Trophoblast cell (in vitro differentiated cells and primary cell): ENCODE measurements around the gene TMEM100.

ENCODE experiments used
- DNase-seq, 2 donors: peaks; one replicate each; pipeline ENCODE4 v3.0.0-alpha.2; 2016
- H2AFZ ChIP-seq: 2 replicates; pipeline ENCODE4 v1.6.1; 2013; ENCODE audit warnings: low read length, moderate library complexity, mild to moderate bottlenecking; ENCODE audit not compliant: insufficient read depth, poor library complexity
- H2AK5ac ChIP-seq: 2 replicates; pipeline ENCODE4 v1.6.1; 2013; ENCODE audit warnings: mild to moderate bottlenecking, low read length
- H2BK120ac ChIP-seq: 2 replicates; pipeline ENCODE4 v1.6.1; 2013; ENCODE audit warnings: low read length, mild to moderate bottlenecking, moderate library complexity; ENCODE audit not compliant: insufficient read depth, poor library complexity
- H2BK12ac ChIP-seq: 2 replicates; pipeline ENCODE4 v1.6.1; 2013; ENCODE audit warnings: mild to moderate bottlenecking, low read length, moderate library complexity
- H2BK5ac ChIP-seq: 2 replicates; pipeline ENCODE4 v1.6.1; 2013; ENCODE audit warnings: low read length, low read depth, moderate library complexity, mild to moderate bottlenecking; ENCODE audit not compliant: poor library complexity
- H3K14ac ChIP-seq: 2 replicates; pipeline ENCODE4 v1.6.1; 2013; ENCODE audit warnings: mild to moderate bottlenecking, low read length
- H3K18ac ChIP-seq: 2 replicates; pipeline ENCODE4 v1.6.1; 2013; ENCODE audit warnings: mild to moderate bottlenecking, low read length
- H3K23ac ChIP-seq: 2 replicates; pipeline ENCODE4 v1.6.1; 2013; ENCODE audit warnings: low read length
- H3K27ac ChIP-seq: 2 replicates; pipeline ENCODE4 v1.5.1; 2013; ENCODE audit warnings: low read depth, mild to moderate bottlenecking, inconsistent platforms, low read length, moderate library complexity
- H3K27me3 ChIP-seq: 2 replicates; pipeline ENCODE4 v1.6.1; 2013; ENCODE audit warnings: inconsistent platforms, mild to moderate bottlenecking, low read length, moderate library complexity; ENCODE audit not compliant: insufficient read depth
- H3K36me3 ChIP-seq, 2 experiments: 1 replicate in 1 of 2; 2 replicates in 1 of 2; pipeline ENCODE4 v1.6.1; 2013; ENCODE audit warnings: low read length in 2 of 2, mild to moderate bottlenecking in 2 of 2, moderate library complexity in 1 of 2; ENCODE audit not compliant: insufficient read depth in 2 of 2, control insufficient read depth in 1 of 2
- H3K4ac ChIP-seq: 2 replicates; pipeline ENCODE4 v1.6.1; 2013; ENCODE audit warnings: low read depth, mild to moderate bottlenecking, low read length, moderate library complexity
- H3K4me1 ChIP-seq, 2 experiments: 1 replicate in 1 of 2; 2 replicates in 1 of 2; pipeline ENCODE4 v1.6.1; 2013; ENCODE audit warnings: low read length in 2 of 2, mild to moderate bottlenecking in 2 of 2, moderate library complexity in 1 of 2; ENCODE audit not compliant: insufficient read depth in 2 of 2, control insufficient read depth in 1 of 2
- H3K4me2 ChIP-seq: 2 replicates; pipeline ENCODE4 v1.6.1; 2013; ENCODE audit warnings: inconsistent platforms, mild to moderate bottlenecking, low read length, moderate library complexity
- H3K4me3 ChIP-seq: 2 replicates; pipeline ENCODE4 v1.5.1; 2013; ENCODE audit warnings: mild to moderate bottlenecking, low read depth, low read length, inconsistent platforms
- H3K79me1 ChIP-seq: one replicate; pipeline ENCODE4 v1.6.1; 2013; ENCODE audit warnings: low read length
- H3K79me2 ChIP-seq: 2 replicates; pipeline ENCODE4 v1.6.1; 2013; ENCODE audit warnings: low read length, mild to moderate bottlenecking; ENCODE audit not compliant: control insufficient read depth, insufficient read depth, poor library complexity
- H3K9ac ChIP-seq: 2 replicates; pipeline ENCODE4 v1.6.1; 2013; ENCODE audit warnings: mild to moderate bottlenecking, low read length
- H3K9me3 ChIP-seq: 2 replicates; pipeline ENCODE4 v1.6.1; 2013; ENCODE audit warnings: low read depth, mild to moderate bottlenecking, control low read depth, inconsistent platforms, low read length; ENCODE audit not compliant: insufficient read depth
- H4K12ac ChIP-seq: 2 replicates; pipeline ENCODE4 v1.6.1; 2013; ENCODE audit warnings: low read depth, mild to moderate bottlenecking, low read length, moderate library complexity
- H4K8ac ChIP-seq: 2 replicates; pipeline ENCODE4 v1.6.1; 2013; ENCODE audit warnings: low read depth, mild to moderate bottlenecking, low read length, moderate library complexity
- H4K91ac ChIP-seq: one replicate; pipeline ENCODE4 v1.6.1; 2013; ENCODE audit warnings: low read depth, mild to moderate bottlenecking, low read length, moderate library complexity
- WGBS: extraction: QIAGEN DNeasy Blood & Tissue Kit; methylation state at CpG from one replicate; pipeline ENCODE4 v1.1.7; 2013; ENCODE audit warnings: missing lambda C conversion rate; ENCODE audit not compliant: insufficient read length, insufficient coverage; ENCODE audit errors: extremely low coverage; 5-methylcytosine and 5-hydroxymethylcytosine counted together

The TMEM100 gene

DNA sequence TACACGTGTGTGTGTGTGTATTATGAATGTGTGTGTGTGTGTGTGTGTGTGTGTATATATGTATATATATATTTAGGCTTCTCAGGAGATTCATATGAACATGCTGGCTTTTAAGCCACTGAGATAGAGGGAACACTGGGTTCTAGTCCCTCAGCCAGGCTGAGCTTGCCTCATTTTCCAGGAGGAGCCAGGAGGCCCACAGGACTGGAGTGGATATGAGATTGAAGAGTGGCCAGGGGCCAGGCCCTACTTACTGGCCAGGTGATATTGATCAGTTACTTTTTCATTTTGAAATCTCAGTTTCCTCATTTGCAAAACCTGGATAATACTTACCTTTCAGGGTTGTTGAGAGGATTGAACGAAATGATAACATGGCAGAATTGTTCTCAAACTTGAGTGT is 34.0 kb upstream of the TMEM100 start:
- no peak overlapping the region for H2BK5ac ChIP-seq
- no peak overlapping the region for H3K4me3 ChIP-seq
- H4K91ac ChIP-seq, result no peak overlapping the region
- H2BK12ac ChIP-seq, result no peak overlapping the region
- H3K9me3 ChIP-seq, result no peaks in the 10 kb centered on the region
- no peak for DNase-seq
- peaks cover 0 to 2% of the 10 kb centered on the region in 2 experiments for H3K36me3 ChIP-seq
- H3K23ac ChIP-seq, result no peak overlapping the region
- H3K4ac ChIP-seq, result no peak overlapping the region
- H3K79me1 ChIP-seq, result no peaks in the 10 kb centered on the region
- H4K8ac ChIP-seq, result no peak overlapping the region
- H3K14ac ChIP-seq, result no peak overlapping the region
- H3K18ac ChIP-seq, result no peak overlapping the region
- no peaks in the 10 kb centered on the region for H3K79me2 ChIP-seq
- no CpG with 5 or more reads among the region's 2 CpGs for WGBS
- no peak overlapping the region for H2BK120ac ChIP-seq
- H3K4me2 ChIP-seq, result no peak overlapping the region
- no peaks in the 10 kb centered on the region for H3K27me3 ChIP-seq
- no peak overlapping the region for H3K27ac ChIP-seq
- H3K4me1 ChIP-seq, result peaks cover 11 to 12% of the 10 kb centered on the region in 2 experiments
- no peak overlapping the region for H3K9ac ChIP-seq
- no peak overlapping the region for H4K12ac ChIP-seq
- no peak overlapping the region for H2AFZ ChIP-seq
- no peak overlapping the region for H2AK5ac ChIP-seq

DNA sequence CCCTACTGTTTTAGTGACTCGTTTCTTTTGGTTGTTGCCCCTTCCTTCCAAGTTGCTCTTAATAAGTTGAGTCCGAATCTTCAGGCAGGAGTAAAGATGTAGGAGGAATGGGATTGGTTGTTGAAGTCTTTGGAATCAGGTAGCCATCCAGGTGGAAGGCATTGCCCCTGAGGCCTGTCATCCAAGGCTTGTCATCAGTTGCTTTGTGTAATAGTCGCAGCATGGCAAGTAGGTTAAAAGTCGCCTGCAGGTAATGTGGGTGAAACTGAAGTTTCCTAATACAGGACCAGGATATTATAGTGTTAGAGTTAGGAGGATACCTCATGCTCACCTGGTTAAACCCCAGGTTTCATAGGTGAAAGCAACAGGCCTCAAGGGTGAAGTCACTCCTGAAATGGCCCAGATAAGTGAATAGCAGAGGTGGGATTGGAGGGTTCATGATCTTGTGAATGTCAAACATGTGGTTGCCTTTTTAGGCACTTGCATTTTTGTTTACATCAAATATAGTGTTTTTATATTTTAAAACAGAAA is 29.1 kb upstream of the TMEM100 start:
- Histone ChIP-seq H3K27ac (no peak overlapping the region), H2BK12ac (no peak overlapping the region), H3K79me2 (peaks cover 3% of the 10 kb centered on the region), H2AK5ac (no peak overlapping the region), H2BK120ac (no peak overlapping the region), H3K23ac (no peak overlapping the region), H4K8ac (no peak overlapping the region), H2AFZ (no peak overlapping the region), H2BK5ac (no peak overlapping the region), H3K4me2 (peak overlapping the region; percentile 66), H4K91ac (no peak overlapping the region), H3K79me1 (peaks cover 5% of the 10 kb centered on the region), H3K18ac (no peak overlapping the region), H3K14ac (no peak overlapping the region), H3K9ac (no peak overlapping the region), H3K27me3 (no peaks in the 10 kb centered on the region), H3K4ac (no peak overlapping the region), H3K4me3 (peak overlapping the region; percentile 75), H4K12ac (no peak overlapping the region), H3K9me3 (no peaks in the 10 kb centered on the region), H3K36me3 (peaks cover 0 to 2% of the 10 kb centered on the region in 2 experiments), H3K4me1 (peaks cover 4 to 7% of the 10 kb centered on the region in 2 experiments)
- WGBS, result no CpG with 5 or more reads among the region's 4 CpGs
- DNase-seq, result peak; percentile 72 to 88

DNA sequence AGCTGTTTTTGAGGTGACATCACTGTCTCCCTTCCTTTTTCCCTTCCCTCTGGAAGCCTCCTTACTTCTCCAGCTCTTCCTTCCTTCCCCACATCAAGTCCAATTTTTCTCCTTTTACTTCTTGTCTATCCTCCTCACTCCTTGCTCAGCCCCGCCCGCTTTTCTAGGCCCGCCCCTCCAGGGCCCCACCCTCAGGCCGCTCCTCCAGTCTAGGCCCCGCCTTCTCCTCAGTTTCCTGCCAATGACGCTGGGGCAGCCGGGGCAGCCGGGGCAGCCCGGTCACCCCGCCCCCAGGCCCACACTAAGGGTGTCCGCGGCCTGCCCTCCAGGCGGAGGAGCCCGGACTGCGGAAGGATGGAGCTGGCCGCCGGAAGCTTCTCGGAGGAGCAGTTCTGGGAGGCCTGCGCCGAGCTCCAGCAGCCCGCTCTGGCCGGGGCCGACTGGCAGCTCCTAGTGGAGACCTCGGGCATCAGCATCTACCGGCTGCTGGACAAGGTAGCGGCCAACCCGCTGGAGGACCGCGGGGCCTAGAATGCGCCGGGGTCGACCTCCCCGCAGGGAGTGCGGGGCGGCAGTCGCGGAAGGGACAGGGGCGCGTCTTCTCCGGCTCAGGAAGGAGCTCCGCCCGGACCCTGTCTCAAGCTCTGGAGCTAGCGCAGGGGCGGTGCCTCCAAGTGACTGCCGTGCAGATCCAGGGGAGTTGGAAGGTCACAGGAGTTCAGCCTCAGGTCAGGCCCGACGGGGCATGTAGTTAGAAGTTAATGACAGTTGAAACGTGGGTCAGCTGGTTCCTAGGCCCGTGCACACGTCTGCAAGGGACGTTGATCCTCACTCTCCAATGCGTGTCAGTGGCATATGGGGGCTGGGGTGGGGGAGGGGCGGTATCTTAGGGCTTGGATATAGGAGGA is 28.3 kb upstream of the TMEM100 start, which contains the start of gene PCTP:
PCTP (plus strand) TSS at position 302 of the 908 bp plus-strand sequence; CDS start at position 355, 53 bp downstream.
- peak within 1 kb of the TSS; percentile 77 for H2AFZ ChIP-seq
- H3K4me1 ChIP-seq, result peaks cover 4 to 7% of the 10 kb centered on the region in 2 experiments
- H4K12ac ChIP-seq, result peak within 1 kb of the TSS; percentile 68
- H4K8ac ChIP-seq, result peak within 1 kb of the TSS; percentile 97
- DNase-seq, result peak; percentile 95 to 97
- peak within 1 kb of the TSS; percentile 91 for H3K27ac ChIP-seq
- H3K4me2 ChIP-seq, result peak within 1 kb of the TSS; percentile 66
- WGBS, result no CpG with 5 or more reads among the region's 53 CpGs
- peak within 1 kb of the TSS; percentile 83 for H3K9ac ChIP-seq
- H2BK120ac ChIP-seq, result peak within 1 kb of the TSS; percentile 82
- H3K79me2 ChIP-seq, result peaks cover 3% of the 10 kb centered on the region
- peaks cover 5% of the 10 kb centered on the region for H3K79me1 ChIP-seq
- H4K91ac ChIP-seq, result peak within 1 kb of the TSS; percentile 93
- no peak within 1 kb of the TSS for H2AK5ac ChIP-seq
- H3K14ac ChIP-seq, result peak within 1 kb of the TSS; percentile 91
- H3K36me3 ChIP-seq, result peaks cover 0 to 2% of the 10 kb centered on the region in 2 experiments
- H3K27me3 ChIP-seq, result no peaks in the 10 kb centered on the region
- H3K18ac ChIP-seq, result peak within 1 kb of the TSS; percentile 70
- H3K4me3 ChIP-seq, result peak within 1 kb of the TSS; percentile 75
- peak within 1 kb of the TSS; percentile 61 for H2BK5ac ChIP-seq
- no peak within 1 kb of the TSS for H3K4ac ChIP-seq
- no peaks in the 10 kb centered on the region for H3K9me3 ChIP-seq
- H3K23ac ChIP-seq, result no peak within 1 kb of the TSS
- H2BK12ac ChIP-seq, result no peak within 1 kb of the TSS

DNA sequence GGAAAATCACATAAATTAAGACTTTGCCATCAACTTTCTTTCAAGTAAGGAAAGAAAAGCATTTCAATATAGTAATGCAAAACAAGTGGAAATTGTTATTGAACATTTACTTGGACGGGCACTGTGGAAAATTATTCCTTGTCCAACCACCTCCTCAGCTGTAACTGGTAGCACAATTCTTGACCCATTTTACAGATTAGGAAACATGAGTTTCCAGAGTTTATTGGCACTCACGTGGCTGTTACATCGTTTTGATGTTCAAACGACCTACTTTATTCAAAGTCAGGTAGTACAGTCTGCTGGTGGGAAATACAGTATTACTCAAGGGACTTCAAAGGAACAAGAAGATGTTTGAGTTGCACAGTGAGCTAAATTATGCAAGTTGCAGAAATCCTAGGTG is 27.3 kb upstream of the TMEM100 start:
- H3K4ac ChIP-seq, result no peak overlapping the region
- H3K27me3 ChIP-seq, result no peaks in the 10 kb centered on the region
- H4K12ac ChIP-seq, result no peak overlapping the region
- H2AK5ac ChIP-seq, result no peak overlapping the region
- DNase-seq, result no peak
- H3K4me1 ChIP-seq, result peaks cover 4 to 7% of the 10 kb centered on the region in 2 experiments
- WGBS, result no CpG with 5 or more reads among the region's 4 CpGs
- H3K27ac ChIP-seq, result no peak overlapping the region
- no peak overlapping the region for H3K9ac ChIP-seq
- no peak overlapping the region for H3K23ac ChIP-seq
- no peak overlapping the region for H3K4me3 ChIP-seq
- H3K79me2 ChIP-seq, result peaks cover 3% of the 10 kb centered on the region
- no peak overlapping the region for H3K14ac ChIP-seq
- H3K36me3 ChIP-seq, result peaks cover 0 to 2% of the 10 kb centered on the region in 2 experiments
- no peak overlapping the region for H2BK12ac ChIP-seq
- no peak overlapping the region for H4K91ac ChIP-seq
- no peaks in the 10 kb centered on the region for H3K9me3 ChIP-seq
- no peak overlapping the region for H4K8ac ChIP-seq
- no peak overlapping the region for H2BK120ac ChIP-seq
- peaks cover 5% of the 10 kb centered on the region for H3K79me1 ChIP-seq
- H3K4me2 ChIP-seq, result no peak overlapping the region
- H3K18ac ChIP-seq, result no peak overlapping the region
- H2AFZ ChIP-seq, result no peak overlapping the region
- H2BK5ac ChIP-seq, result no peak overlapping the region
